Body of pancreas (tissue), 4 donors: ENCODE data around the gene KIRREL3.

Source experiments
- CTCF ChIP-seq, 7 experiments: fragments of 450-650 bp in 4 of 7; fragments of 200-600 bp in 3 of 7; sonication (generic) in 3 of 7; IDR thresholded peaks; one replicate each; pipeline ENCODE4 v1.5.1; 2016 to 2019; ENCODE audit warnings: antibody characterized with exemption in 7 of 7
- POLR2A ChIP-seq, 3 donors: fragments of 450-650 bp; IDR thresholded peaks; one replicate each; pipeline ENCODE4 v1.6.1; 2016; ENCODE audit warnings: antibody characterized with exemption in 3 of 3, mild to moderate bottlenecking in 2 of 3

- TF ChIP-seq CTCF (IDR thresholded peaks at IDR 0.05) (no peak), POLR2A (IDR thresholded peaks at IDR 0.05) (no peak)
Measured at GRCh38 chr11:126938718-126939117, 61.9 kb downstream of the KIRREL3 start.
